ENCODE measurements around the gene TBX3. TPM values are rescaled to one million over a fixed set of nuclear protein-coding genes. Genes with fewer than 3 reads are reported as not detected.

The TBX3 gene
- total RNA-seq, 1 donor from 2014 or later: 16.3 TPM

DNA sequence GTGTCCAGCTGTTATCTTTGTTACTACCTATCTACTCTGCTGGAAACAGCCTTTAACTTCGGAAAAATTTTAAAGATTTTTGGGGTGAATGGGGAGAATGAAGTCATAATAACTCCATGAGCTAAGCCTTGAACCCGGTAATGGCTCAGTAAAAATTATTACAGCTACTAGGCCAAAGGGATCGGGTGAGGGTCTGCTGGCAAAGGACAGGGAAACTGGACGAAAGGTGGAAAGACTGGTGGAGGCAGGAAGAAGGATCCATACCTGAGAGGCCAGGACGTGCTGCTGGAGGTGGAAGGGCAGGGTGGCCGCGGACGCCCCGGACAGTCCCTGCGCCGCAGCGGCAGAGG lies 10.1 kb downstream of the TBX3 start:
- Mint-ChIP-seq H3K27ac (no peak overlapping the region), H3K4me3 (ENCODE audit: low read depth) (no peak overlapping the region), H3K4me1 (ENCODE audit: low read depth) (peaks cover 7% of the 10 kb centered on the region), H3K9me3 (ENCODE audit: low read depth) (no peaks in the 10 kb centered on the region), H3K36me3 (ENCODE audit: insufficient read depth) (peaks cover 44% of the 10 kb centered on the region), H3K27me3 (peaks cover 85% of the 10 kb centered on the region)
- no peak for DNase-seq (ENCODE audit: low spot score, unreplicated experiment)
- TF ChIP-seq, protein P1, sequence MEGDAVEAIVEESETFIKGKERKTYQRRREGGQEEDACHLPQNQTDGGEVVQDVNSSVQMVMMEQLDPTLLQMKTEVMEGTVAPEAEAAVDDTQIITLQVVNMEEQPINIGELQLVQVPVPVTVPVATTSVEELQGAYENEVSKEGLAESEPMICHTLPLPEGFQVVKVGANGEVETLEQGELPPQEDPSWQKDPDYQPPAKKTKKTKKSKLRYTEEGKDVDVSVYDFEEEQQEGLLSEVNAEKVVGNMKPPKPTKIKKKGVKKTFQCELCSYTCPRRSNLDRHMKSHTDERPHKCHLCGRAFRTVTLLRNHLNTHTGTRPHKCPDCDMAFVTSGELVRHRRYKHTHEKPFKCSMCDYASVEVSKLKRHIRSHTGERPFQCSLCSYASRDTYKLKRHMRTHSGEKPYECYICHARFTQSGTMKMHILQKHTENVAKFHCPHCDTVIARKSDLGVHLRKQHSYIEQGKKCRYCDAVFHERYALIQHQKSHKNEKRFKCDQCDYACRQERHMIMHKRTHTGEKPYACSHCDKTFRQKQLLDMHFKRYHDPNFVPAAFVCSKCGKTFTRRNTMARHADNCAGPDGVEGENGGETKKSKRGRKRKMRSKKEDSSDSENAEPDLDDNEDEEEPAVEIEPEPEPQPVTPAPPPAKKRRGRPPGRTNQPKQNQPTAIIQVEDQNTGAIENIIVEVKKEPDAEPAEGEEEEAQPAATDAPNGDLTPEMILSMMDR (IDR thresholded peaks at IDR 0.05; ENCODE audit: unreplicated experiment): no peak

DNA sequence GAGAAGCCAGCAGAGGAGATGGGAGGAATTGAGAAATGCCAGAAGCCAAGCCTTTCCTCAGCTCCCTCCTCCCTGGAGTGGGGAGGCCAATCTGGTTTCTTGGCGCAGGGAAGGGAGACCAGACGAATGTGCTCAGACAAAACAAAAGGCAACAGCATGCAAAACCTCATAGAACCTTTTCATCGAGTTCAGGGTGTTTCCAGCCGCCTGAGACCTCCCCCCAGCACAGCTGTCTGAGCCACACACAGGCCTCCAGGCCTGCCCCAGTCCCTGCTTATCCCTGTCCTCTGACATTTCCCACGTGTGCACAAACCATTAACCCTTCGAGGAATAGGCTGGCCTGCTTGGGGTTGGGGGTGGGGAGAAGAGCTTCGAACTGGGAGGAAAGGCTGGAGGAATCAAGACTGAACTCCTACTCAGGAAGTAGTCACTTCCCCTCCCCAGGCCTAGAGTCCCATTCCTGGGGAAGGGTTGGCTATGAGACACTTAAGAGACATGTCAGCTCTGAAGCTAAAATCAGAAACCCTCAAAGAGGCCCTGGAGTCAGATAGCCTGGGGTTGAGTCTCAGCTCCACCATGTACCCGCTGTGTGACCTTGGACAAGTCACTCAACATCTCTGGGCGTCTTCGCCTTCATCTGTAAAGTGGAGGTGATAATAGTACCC lies 10.7 kb downstream of the TBX3 start:
- Mint-ChIP-seq H3K9me3 (ENCODE audit: low read depth) (no peaks in the 10 kb centered on the region), H3K4me3 (ENCODE audit: low read depth) (no peak overlapping the region), H3K4me1 (ENCODE audit: low read depth) (peaks cover 8% of the 10 kb centered on the region), H3K27ac (peak overlapping the region; percentile 69), H3K36me3 (ENCODE audit: insufficient read depth) (peaks cover 41% of the 10 kb centered on the region), H3K27me3 (peaks cover 80% of the 10 kb centered on the region)
- TF ChIP-seq, protein P1 (IDR thresholded peaks at IDR 0.05; ENCODE audit: unreplicated experiment): no peak
- no peak for DNase-seq (ENCODE audit: low spot score, unreplicated experiment)

DNA sequence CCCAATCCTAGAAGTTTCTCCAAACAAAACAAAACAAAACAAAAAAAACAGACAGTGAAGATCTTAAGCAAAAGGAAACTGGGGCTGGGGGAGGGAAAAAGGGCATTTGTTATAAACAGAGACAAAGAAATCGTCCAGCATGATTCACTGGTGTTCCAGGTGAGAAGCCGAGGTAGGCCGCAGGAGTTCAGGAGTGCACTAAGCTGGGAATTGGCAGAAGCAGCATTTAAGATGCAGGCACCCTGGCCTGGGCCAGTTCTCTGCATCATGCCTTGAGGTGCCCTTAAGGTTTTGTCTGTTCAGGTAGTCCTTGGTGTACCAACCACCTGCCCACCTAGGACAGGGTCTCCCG lies 11.2 kb downstream of the TBX3 start:
- peak overlapping the region; percentile 69 for H3K27ac Mint-ChIP-seq
- H3K36me3 Mint-ChIP-seq (ENCODE audit: insufficient read depth): peaks cover 38% of the 10 kb centered on the region
- H3K27me3 Mint-ChIP-seq: peaks cover 80% of the 10 kb centered on the region
- no peak overlapping the region for H3K4me3 Mint-ChIP-seq (ENCODE audit: low read depth)
- no peaks in the 10 kb centered on the region for H3K9me3 Mint-ChIP-seq (ENCODE audit: low read depth)
- TF ChIP-seq, protein P1 (IDR thresholded peaks at IDR 0.05; ENCODE audit: unreplicated experiment): no peak
- peaks cover 13% of the 10 kb centered on the region for H3K4me1 Mint-ChIP-seq (ENCODE audit: low read depth)
- DNase-seq (ENCODE audit: low spot score, unreplicated experiment): no peak

DNA sequence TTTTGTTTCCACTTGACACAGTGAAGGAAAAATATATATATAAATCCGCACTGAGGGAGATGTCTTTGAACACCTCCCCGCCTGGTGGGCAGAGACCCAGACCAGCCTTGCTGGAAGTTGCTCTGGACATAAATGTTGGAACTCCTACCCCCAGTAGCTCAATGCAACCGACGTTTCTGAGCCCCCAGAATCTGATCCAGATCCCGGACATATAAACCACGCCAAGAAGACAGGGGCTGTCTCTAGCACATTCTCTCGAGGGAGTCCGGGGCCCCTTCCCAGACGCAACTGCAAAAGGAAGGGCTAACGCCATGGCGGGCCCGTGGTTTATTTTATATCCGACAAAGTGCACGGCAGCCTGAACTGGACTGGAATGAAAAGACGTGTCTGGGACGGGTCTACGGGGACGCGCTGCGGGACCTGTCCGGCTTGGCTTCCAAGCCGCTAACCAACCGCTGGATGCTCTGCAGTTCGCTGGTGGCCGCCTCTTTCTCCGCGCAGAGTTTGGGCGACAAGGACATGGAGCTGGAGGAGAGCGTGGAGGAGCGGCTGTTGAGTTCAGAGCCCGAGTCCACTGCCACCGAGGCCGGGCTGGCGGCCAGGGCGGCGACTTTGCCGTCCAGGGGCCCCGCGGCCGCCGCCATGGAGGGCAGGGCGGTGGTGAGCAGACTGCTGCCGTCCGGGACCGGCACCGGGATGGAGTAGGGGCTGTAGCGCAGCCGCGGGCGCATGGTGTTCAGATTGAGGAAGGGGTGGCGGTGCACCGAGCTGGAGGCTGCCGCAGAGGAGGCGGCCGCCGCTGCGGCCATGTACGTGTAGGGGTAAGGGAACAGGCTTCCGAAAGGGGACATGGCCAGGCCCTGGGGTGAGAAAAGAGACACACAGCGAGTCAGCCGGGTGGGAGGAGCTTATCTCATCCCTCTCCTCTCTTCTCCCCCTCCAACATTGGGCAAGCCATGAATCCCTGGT lies 12.2 kb downstream of the TBX3 start:
- DNase-seq (ENCODE audit: low spot score, unreplicated experiment): no peak
- Mint-ChIP-seq H3K27ac (no peak overlapping the region), H3K9me3 (ENCODE audit: low read depth) (no peaks in the 10 kb centered on the region), H3K36me3 (ENCODE audit: insufficient read depth) (peaks cover 34% of the 10 kb centered on the region), H3K4me3 (ENCODE audit: low read depth) (no peak overlapping the region), H3K27me3 (peaks cover 82% of the 10 kb centered on the region), H3K4me1 (ENCODE audit: low read depth) (peaks cover 19% of the 10 kb centered on the region)
- TF ChIP-seq, protein P1 (IDR thresholded peaks at IDR 0.05; ENCODE audit: unreplicated experiment): no peak

DNA sequence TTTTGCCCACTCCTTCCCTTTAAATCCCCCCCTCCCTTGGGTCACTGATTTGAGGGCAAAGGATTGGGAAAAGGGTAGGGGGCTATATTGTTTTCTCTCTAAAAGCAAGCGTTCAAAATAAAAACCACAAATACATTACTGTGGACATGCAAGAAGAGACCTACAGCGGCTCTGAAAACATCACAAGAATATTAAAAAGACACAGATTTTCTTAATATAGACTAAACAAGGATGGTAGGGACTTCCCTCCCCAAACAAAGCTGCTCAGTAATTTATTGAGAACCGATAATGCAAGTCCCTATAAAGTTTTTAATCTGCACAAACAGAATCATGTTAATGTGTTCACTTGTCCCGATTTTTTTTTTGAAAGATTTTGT lies 12.9 kb downstream of the TBX3 start:
- H3K36me3 Mint-ChIP-seq (ENCODE audit: insufficient read depth): peaks cover 29% of the 10 kb centered on the region
- no peaks in the 10 kb centered on the region for H3K9me3 Mint-ChIP-seq (ENCODE audit: low read depth)
- no peak overlapping the region for H3K4me3 Mint-ChIP-seq (ENCODE audit: low read depth)
- H3K27me3 Mint-ChIP-seq: peaks cover 80% of the 10 kb centered on the region
- H3K27ac Mint-ChIP-seq: no peak overlapping the region
- H3K4me1 Mint-ChIP-seq (ENCODE audit: low read depth): peaks cover 19% of the 10 kb centered on the region
- TF ChIP-seq, protein P1 (IDR thresholded peaks at IDR 0.05; ENCODE audit: unreplicated experiment): no peak
- no peak for DNase-seq (ENCODE audit: low spot score, unreplicated experiment)
